GM18508 (cell line): ENCODE data around the gene SFTPD.

ENCODE experiments used
- ATAC-seq: cut with Tn5 transposase; IDR thresholded peaks from one replicate; pipeline ENCODE4 v1.9.1; 2021; ENCODE audit warnings: moderate number of reproducible peaks; ENCODE audit not compliant: insufficient read depth, unreplicated experiment

SFTPD gene

GRCh38 chr10:79946271-79947082 is 2.4 kb downstream of the SFTPD start:
- no peak for ATAC-seq

GRCh38 chr10:79944428-79945395 is 4.2 kb downstream of the SFTPD start:
- ATAC-seq: no peak

GRCh38 chr10:79943871-79944270 is 5.0 kb downstream of the SFTPD start:
- ATAC-seq: no peak

GRCh38 chr10:79942261-79943185 is 6.4 kb downstream of the SFTPD start:
- no peak for ATAC-seq

GRCh38 chr10:79941585-79942210 is 7.2 kb downstream of the SFTPD start:
- ATAC-seq: no peak

GRCh38 chr10:79941146-79941545 is 7.8 kb downstream of the SFTPD start:
- ATAC-seq: no peak

GRCh38 chr10:79940431-79940830 is 8.5 kb downstream of the SFTPD start:
- no peak for ATAC-seq

- no peak for ATAC-seq
Observed at GRCh38 chr10:79939969-79940368, 8.9 kb downstream of the SFTPD start.

- ATAC-seq: peak; percentile 68
Observed at GRCh38 chr10:79938728-79939406, 10.0 kb downstream of the SFTPD start.

- no peak for ATAC-seq
Observed at GRCh38 chr10:79937701-79938151, 11.2 kb downstream of the SFTPD start.

GRCh38 chr10:79936625-79937615 is 12.0 kb downstream of the SFTPD start:
- ATAC-seq: no peak

- ATAC-seq: no peak
Observed at GRCh38 chr10:79933961-79934360, 14.9 kb downstream of the SFTPD start.

GRCh38 chr10:79932841-79933379 is 16.0 kb downstream of the SFTPD start:
- no peak for ATAC-seq

GRCh38 chr10:79932307-79932706 is 16.6 kb downstream of the SFTPD start:
- ATAC-seq: no peak

GRCh38 chr10:79930751-79931150 is 18.2 kb downstream of the SFTPD start:
- ATAC-seq: no peak

- ATAC-seq: no peak
Observed at GRCh38 chr10:79930267-79930666, 18.6 kb downstream of the SFTPD start.

- no peak for ATAC-seq
Observed at GRCh38 chr10:79929409-79929904, 19.4 kb downstream of the SFTPD start.
